ENCODE data around the gene MYO1A.

- TF ChIP-seq CTCF (conservative IDR thresholded peaks at IDR 0.05; ENCODE audit: low read length) (no peak), EZH2phosphoT487 (IDR thresholded peaks at IDR 0.05; ENCODE audit: borderline replicate concordance, low read depth, low read length) (no peak)
Measured at GRCh38 chr12:57049890-57050289, at the start of gene MYO1A.

Data from OCI-LY7 (cell line).